Hypothalamus (tissue), 51 donors: ENCODE measurements around the gene ZBP1.
A peak's percentile ranks its signal among the peaks of the same experiment; 100 is the strongest.
"Not testable (repeated sequence)": the region's sequence is repeated elsewhere in the genome, so short reads cannot be mapped to it uniquely, and the experiment has no call there.

Source experiments
- DNase-seq, 51 donors: peaks; one replicate each; lab custom pipeline; 2025; lab: John Stamatoyannopoulos, UW

ZBP1 gene

GRCh38 chr20:57647933-57648785 lies 27.9 kb upstream of the ZBP1 start:
- no peak for DNase-seq

GRCh38 chr20:57647006-57647932 lies 27.0 kb upstream of the ZBP1 start:
- DNase-seq, result no peak

- no peak for DNase-seq
Observed at GRCh38 chr20:57638895-57639236, 18.6 kb upstream of the ZBP1 start.

GRCh38 chr20:57638173-57638894 lies 18.1 kb upstream of the ZBP1 start:
- DNase-seq, result no peak

- no peak for DNase-seq
Observed at GRCh38 chr20:57633945-57634491, 13.8 kb upstream of the ZBP1 start.

GRCh38 chr20:57632286-57632685 lies 12.1 kb upstream of the ZBP1 start:
- DNase-seq, result no peak

- no peak for DNase-seq
Observed at GRCh38 chr20:57630061-57630460, 9.8 kb upstream of the ZBP1 start.

- not testable (repeated sequence) for DNase-seq
Observed at GRCh38 chr20:57629491-57629901, 9.3 kb upstream of the ZBP1 start.

- DNase-seq, result not testable (repeated sequence)
Observed at GRCh38 chr20:57628962-57629308, 8.7 kb upstream of the ZBP1 start.

- DNase-seq, result peak in 4 of 51 donors; percentile 14 to 33 (median 27)
Observed at GRCh38 chr20:57628047-57628961, 8.1 kb upstream of the ZBP1 start.

GRCh38 chr20:57627339-57627738 lies 7.1 kb upstream of the ZBP1 start:
- DNase-seq, result no peak

GRCh38 chr20:57625978-57626377 lies 5.8 kb upstream of the ZBP1 start:
- DNase-seq, result no peak

GRCh38 chr20:57625181-57625958 lies 5.1 kb upstream of the ZBP1 start:
- no peak for DNase-seq

GRCh38 chr20:57624124-57624523 lies 3.9 kb upstream of the ZBP1 start:
- no peak for DNase-seq

- DNase-seq, result peak in 4 of 51 donors; percentile 3 to 19 (median 13)
Observed at GRCh38 chr20:57622579-57623381, 2.6 kb upstream of the ZBP1 start.

- no peak for DNase-seq
Observed at GRCh38 chr20:57622201-57622570, 2.0 kb upstream of the ZBP1 start.

- no peak for DNase-seq
Observed at GRCh38 chr20:57621421-57622200, 1.4 kb upstream of the ZBP1 start.
